Measurements from ENCODE around the gene ZNF709.
"Not testable (repeated sequence)": the region's sequence is repeated elsewhere in the genome, so short reads cannot be mapped to it uniquely, and the experiment has no call there.

Gene ZNF709

GRCh38 chr19:12450844-12451243 lies 33.8 kb downstream of the ZNF709 start:
- no peak for DNase-seq (ENCODE audit: low spot score)

DNA sequence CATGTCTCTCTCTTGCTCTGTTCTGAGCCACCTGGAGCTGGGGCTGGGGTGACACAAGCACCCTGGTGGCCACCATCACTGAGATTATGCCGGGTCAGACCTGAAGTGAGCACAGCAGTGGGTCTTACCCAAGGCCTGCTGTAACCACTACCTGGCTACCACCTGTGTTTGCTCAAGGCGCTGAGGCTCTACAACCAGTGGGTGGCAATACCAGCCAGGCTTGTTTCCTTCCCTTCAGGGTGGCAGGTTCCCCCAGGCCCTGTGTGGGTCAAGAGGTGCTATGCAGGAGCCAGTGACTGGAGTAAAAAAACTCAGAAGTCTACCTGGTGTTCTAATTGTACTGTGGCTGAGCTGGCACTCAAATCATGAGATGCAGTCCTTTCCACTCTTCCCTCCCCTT lies 35.8 kb downstream of the ZNF709 start:
- no peak for DNase-seq (ENCODE audit: low spot score)

- peak; percentile 99 for DNase-seq (ENCODE audit: low spot score)
Measured at GRCh38 chr19:12440541-12441316, 43.9 kb downstream of the ZNF709 start, which contains the start of gene ZNF443. Gene ZNF443 (minus strand): TSS chr19:12441021. CDS start chr19:12440914, 107 bp downstream.

DNA sequence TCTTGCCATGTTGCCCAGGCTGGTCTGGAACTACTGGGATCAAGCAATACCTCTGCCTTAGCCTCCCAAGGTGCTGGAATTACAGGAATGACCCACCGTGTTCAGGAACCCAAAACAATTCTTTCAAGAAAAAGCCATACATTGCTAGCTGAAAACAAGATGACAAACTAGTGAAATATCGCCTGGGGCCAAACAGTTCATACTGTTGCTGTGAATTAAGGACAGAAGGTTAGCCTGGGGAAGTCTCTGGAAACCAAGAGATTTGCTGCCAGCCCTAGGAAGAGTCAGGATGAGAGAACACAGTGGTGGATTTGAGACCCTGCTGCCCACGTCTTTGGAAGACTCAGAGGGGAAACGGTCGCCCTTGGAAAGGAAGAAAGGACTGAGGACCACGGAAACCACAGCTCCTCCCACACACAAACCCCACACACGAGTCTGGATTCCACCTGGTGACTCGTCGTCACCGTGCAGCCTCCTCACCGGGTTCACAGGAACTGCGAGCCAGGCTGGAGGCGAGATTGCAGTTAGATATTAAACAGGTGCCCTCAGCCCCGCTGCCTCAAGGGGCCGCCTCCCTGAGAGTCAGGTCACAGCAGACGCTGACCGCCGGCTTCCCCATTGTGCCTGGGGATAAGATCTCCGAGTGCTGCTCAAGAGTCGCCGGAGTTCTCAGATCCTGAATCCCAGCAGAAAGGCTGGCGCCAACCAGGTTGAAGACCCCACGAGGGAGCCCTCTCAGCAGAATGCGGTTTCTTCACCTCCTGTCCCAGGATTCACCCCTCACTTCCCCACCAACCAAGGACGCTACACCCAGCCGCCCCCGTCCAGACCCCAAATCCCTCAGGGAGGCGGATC lies 44.7 kb downstream of the ZNF709 start:
- peak; percentile 67 for DNase-seq (ENCODE audit: low spot score)

DNA sequence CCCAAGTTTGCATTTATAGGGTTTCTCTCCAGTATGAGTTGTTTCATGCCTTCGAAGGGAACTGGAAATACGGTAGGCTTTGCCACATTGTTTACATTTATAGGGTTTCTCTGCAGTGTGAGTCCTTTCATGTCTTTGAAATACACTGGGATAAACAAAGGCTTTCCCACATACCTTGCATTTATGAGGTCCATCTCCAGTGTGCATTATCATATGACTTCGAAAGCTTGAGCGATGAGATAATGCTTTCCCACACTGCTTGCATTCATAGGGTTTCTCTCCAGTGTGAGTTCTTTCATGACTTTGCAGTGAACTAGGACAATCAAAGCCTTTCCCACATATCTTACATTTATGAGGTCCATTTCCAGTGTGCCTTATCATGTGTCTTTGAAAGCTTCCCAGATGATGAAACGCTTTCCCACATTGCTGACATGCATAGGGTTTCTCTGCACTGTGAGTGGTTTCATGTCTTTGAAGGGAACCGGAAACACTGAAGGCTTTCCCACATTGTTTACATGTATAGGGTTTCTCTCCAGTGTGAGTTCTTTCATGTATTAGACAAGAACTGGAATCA lies 53.8 kb downstream of the ZNF709 start:
- not testable (repeated sequence) for DNase-seq (ENCODE audit: low spot score)

GRCh38 chr19:12425888-12426274 lies 58.7 kb downstream of the ZNF709 start:
- DNase-seq (ENCODE audit: low spot score), result no peak

- no peak for DNase-seq (ENCODE audit: low spot score)
Measured at GRCh38 chr19:12425236-12425887, 59.3 kb downstream of the ZNF709 start.

DNA sequence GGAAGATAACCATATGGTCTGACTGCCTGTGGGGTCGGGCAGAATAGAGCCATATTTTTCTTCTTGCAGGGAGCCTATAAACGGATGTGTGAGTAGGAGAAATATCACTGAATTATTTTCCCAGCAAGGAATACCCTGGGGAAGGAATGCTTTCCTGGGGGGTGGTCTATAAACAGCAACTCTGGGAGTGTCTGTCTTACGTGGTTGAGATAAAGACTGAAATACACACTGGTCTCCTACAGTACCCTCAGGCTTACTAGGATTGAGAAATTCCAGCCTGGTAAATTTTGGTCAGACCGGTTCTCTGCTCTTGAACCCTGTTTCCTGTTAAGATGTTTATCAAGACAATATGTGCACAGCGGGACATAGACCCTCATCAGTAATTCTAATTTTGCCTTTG lies 67.3 kb downstream of the ZNF709 start:
- DNase-seq (ENCODE audit: low spot score), result not testable (repeated sequence)

DNA sequence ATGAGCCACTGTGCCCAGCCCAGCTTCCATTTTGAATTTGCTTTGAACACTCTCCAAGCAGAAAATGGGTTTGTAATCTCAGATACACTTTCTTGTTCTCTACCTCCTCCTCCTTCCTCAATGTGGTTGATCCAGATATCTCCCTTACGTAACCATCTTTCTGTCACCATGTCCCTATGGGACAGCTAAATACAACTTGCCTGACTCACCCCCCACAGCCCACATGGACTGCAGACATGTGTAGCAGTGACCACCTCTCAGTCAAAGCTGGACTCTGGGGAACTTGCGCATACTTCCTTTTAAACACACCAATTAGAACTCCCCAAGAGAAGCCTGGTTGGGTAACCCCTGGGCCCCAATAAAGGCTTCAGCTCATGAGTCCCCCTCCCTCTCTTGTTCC lies 72.7 kb downstream of the ZNF709 start:
- no peak for DNase-seq (ENCODE audit: low spot score)
